ENCODE results near the gene FAM241A.

Gene FAM241A

DNA sequence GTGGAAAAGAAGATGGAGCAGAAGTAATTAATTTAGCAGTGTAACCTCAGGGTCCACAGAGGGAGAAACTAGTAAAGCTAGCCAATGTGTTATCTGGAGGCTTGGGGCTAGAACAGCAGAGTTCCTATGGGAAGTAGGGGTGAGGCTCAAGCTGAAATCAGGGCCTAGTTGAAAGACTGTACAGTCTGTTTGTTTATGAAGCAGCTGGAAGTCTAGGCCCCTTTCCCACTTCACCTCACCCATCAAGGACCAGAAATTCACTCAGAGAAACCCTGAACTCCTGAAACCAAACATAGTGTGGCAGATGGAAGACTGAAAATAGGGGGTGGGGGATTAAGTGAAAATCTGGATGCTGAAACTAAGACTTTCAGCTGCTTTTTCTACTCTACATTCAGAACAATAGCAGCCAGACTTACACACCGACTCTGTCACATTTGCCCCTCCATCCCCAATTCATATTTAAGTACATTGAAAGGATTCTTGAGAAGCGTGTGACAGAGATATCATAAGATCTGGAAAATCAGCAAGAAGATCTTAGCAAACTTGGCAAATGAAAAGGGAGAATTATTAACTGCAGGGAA, 32.6 kb upstream of the FAM241A start:
- H3K27ac ChIP-seq (ENCODE audit: low read depth, low read length), result no peak overlapping the region
- H3K4me1 ChIP-seq (ENCODE audit: control insufficient read depth in 5 of 5, insufficient read depth in 5 of 5, low read length in 5 of 5), result peaks cover 0 to 40% (median 11%) of the 10 kb centered on the region in 5 donors
- H3K27me3 ChIP-seq (ENCODE audit: control insufficient read depth in 5 of 5, insufficient read depth in 4 of 5, low read length in 5 of 5), result no peaks in the 10 kb centered on the region
- H3K9ac ChIP-seq (ENCODE audit: low read length in 5 of 5), result no peak overlapping the region
- no peaks in the 10 kb centered on the region for H3K9me3 ChIP-seq (ENCODE audit: control insufficient read depth in 5 of 5, low read length in 5 of 5)
- no peaks in the 10 kb centered on the region for H3K36me3 ChIP-seq (ENCODE audit: control insufficient read depth in 5 of 5, insufficient read depth in 5 of 5, low read length in 5 of 5)
- no peak overlapping the region for H3K4me3 ChIP-seq (ENCODE audit: low read depth in 1 of 5, low read length in 5 of 5)

DNA sequence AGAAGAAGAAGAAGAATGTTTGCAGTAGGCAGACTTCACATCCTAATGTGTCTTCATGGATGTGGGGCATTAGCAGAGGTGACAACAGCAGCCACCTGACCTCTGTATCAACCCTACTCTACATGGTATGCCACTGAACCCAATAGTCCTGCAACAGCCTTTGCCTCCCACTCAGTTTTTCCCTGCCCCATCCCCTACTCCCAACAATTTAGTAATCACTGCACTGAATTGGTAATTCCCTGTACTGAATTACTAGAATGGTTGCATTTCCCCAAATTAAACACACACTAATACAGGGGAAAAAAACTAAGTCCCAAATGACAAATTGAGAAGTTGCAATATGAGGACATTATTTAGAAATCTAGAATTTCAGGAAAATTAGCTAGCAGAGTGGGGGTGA, 31.4 kb upstream of the FAM241A start:
- Histone ChIP-seq H3K27me3 (ENCODE audit: control insufficient read depth in 5 of 5, insufficient read depth in 4 of 5, low read length in 5 of 5) (no peaks in the 10 kb centered on the region), H3K4me3 (ENCODE audit: low read depth in 1 of 5, low read length in 5 of 5) (no peak overlapping the region), H3K4me1 (ENCODE audit: control insufficient read depth in 5 of 5, insufficient read depth in 5 of 5, low read length in 5 of 5) (peaks cover 0 to 38% (median 11%) of the 10 kb centered on the region in 5 donors), H3K9ac (ENCODE audit: low read length in 5 of 5) (no peak overlapping the region), H3K36me3 (ENCODE audit: control insufficient read depth in 5 of 5, insufficient read depth in 5 of 5, low read length in 5 of 5) (no peaks in the 10 kb centered on the region), H3K27ac (ENCODE audit: low read depth, low read length) (no peak overlapping the region), H3K9me3 (ENCODE audit: control insufficient read depth in 5 of 5, low read length in 5 of 5) (no peaks in the 10 kb centered on the region)

DNA sequence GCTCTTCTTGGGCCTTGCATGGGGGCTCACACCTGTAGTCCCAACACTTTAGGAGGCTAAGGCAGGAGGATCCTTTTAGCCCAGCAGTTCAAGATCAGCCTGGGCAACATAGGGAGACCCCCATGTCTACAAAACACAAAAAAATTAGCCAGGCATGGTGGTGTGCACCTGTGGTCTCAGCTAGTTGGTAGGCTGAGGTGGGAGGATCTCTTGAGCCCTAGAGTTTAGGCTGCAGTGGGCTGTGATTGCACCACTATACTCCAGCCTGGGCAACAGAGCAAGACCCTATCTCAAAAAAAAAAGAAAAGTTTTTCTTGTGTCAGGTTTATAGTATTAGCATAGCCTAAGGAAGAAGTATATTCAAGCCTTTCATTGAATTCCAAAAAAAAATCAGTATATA, 30.8 kb upstream of the FAM241A start:
- Histone ChIP-seq H3K27ac (ENCODE audit: low read depth, low read length) (no peak overlapping the region), H3K4me3 (ENCODE audit: low read depth in 1 of 5, low read length in 5 of 5) (no peak overlapping the region), H3K27me3 (ENCODE audit: control insufficient read depth in 5 of 5, insufficient read depth in 4 of 5, low read length in 5 of 5) (no peaks in the 10 kb centered on the region), H3K9ac (ENCODE audit: low read length in 5 of 5) (no peak overlapping the region), H3K9me3 (ENCODE audit: control insufficient read depth in 5 of 5, low read length in 5 of 5) (no peaks in the 10 kb centered on the region), H3K4me1 (ENCODE audit: control insufficient read depth in 5 of 5, insufficient read depth in 5 of 5, low read length in 5 of 5) (peaks cover 0 to 35% (median 11%) of the 10 kb centered on the region in 5 donors), H3K36me3 (ENCODE audit: control insufficient read depth in 5 of 5, insufficient read depth in 5 of 5, low read length in 5 of 5) (no peaks in the 10 kb centered on the region)

DNA sequence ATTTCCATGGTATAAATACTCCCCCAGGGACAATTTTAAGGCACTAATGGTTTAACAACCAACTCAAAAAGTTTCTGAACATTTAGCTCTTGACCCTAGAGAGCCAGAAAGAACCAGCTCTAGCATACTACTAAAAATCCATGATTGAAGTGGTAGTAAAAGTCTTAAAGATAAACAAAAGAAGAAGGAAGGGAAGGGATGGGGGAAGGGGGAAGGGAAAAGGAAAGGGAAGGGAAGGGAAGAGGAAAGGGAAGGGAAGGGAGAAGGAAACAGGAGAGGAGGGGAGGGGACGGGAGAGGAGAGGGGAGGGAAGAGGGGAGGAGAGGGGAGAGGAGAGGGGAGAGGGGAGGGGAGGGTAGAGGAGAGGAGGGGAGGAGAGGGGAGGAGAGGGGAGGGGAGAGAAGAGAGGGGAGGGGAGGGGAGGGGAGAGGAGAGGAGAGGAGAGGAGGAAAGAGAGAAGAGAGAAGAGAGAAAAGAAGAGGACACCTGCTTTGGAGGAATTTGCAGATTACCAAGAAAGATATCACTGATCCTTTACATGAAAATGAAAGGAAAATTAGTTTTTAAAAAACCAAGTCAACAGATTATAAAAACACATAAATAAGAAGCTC, 26.4 kb upstream of the FAM241A start:
- Histone ChIP-seq H3K36me3 (ENCODE audit: control insufficient read depth in 5 of 5, insufficient read depth in 5 of 5, low read length in 5 of 5) (no peaks in the 10 kb centered on the region), H3K9me3 (ENCODE audit: control insufficient read depth in 5 of 5, low read length in 5 of 5) (no peaks in the 10 kb centered on the region), H3K4me3 (ENCODE audit: low read depth in 1 of 5, low read length in 5 of 5) (no peak overlapping the region), H3K27me3 (ENCODE audit: control insufficient read depth in 5 of 5, insufficient read depth in 4 of 5, low read length in 5 of 5) (no peaks in the 10 kb centered on the region), H3K9ac (ENCODE audit: low read length in 5 of 5) (no peak overlapping the region), H3K27ac (ENCODE audit: low read depth, low read length) (no peak overlapping the region), H3K4me1 (ENCODE audit: control insufficient read depth in 5 of 5, insufficient read depth in 5 of 5, low read length in 5 of 5) (peaks cover 0 to 11% (median under 1%) of the 10 kb centered on the region in 5 donors)

DNA sequence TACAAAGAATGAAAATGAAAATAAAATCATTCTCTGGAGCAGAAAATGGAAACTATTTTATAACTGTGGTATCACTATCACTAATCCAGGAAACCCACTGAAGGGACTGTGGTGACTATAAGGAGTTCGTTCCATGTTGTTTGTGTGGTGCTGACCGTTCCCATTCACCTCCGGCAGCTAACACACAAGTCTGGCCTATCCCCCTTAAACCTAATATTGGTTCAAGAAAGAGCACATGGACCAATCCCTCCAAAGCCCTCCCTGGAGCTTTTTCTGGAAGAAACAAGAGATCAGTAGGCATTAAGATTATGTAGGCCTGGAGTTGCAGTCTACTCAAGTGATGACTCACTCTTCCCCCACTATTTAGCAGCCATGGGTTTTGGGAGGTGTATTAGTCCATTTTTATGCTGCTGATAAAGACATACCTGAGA, 25.9 kb upstream of the FAM241A start:
- Histone ChIP-seq H3K4me3 (ENCODE audit: low read depth in 1 of 5, low read length in 5 of 5) (no peak overlapping the region), H3K4me1 (ENCODE audit: control insufficient read depth in 5 of 5, insufficient read depth in 5 of 5, low read length in 5 of 5) (peaks cover 0 to 6% (median 0%) of the 10 kb centered on the region in 5 donors), H3K36me3 (ENCODE audit: control insufficient read depth in 5 of 5, insufficient read depth in 5 of 5, low read length in 5 of 5) (no peaks in the 10 kb centered on the region), H3K9ac (ENCODE audit: low read length in 5 of 5) (no peak overlapping the region), H3K27ac (ENCODE audit: low read depth, low read length) (no peak overlapping the region), H3K9me3 (ENCODE audit: control insufficient read depth in 5 of 5, low read length in 5 of 5) (no peaks in the 10 kb centered on the region), H3K27me3 (ENCODE audit: control insufficient read depth in 5 of 5, insufficient read depth in 4 of 5, low read length in 5 of 5) (no peaks in the 10 kb centered on the region)

DNA sequence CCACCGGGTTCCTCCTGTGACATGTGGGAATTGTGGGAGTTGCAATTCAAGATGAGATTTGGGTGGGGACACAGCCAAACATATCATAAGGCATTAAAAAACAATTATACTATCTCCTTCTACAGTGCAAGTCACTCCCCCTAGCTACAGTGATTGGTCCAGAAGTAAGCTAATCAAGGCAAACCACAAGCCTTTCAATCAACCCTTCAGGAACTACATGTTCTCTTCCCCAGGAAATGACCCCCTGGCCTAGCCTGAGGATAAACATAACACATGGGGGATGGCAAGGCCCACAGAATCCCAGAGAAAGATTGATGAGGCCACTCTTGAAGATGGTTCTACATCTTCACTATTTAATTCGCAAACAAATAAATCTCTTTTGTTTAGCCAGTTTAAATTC, 25.2 kb upstream of the FAM241A start:
- no peaks in the 10 kb centered on the region for H3K9me3 ChIP-seq (ENCODE audit: control insufficient read depth in 5 of 5, low read length in 5 of 5)
- no peak overlapping the region for H3K9ac ChIP-seq (ENCODE audit: low read length in 5 of 5)
- no peaks in the 10 kb centered on the region for H3K36me3 ChIP-seq (ENCODE audit: control insufficient read depth in 5 of 5, insufficient read depth in 5 of 5, low read length in 5 of 5)
- no peak overlapping the region for H3K4me3 ChIP-seq (ENCODE audit: low read depth in 1 of 5, low read length in 5 of 5)
- no peaks in the 10 kb centered on the region for H3K27me3 ChIP-seq (ENCODE audit: control insufficient read depth in 5 of 5, insufficient read depth in 4 of 5, low read length in 5 of 5)
- H3K4me1 ChIP-seq (ENCODE audit: control insufficient read depth in 5 of 5, insufficient read depth in 5 of 5, low read length in 5 of 5), result peaks cover 0 to 5% (median 0%) of the 10 kb centered on the region in 5 donors
- no peak overlapping the region for H3K27ac ChIP-seq (ENCODE audit: low read depth, low read length)

DNA sequence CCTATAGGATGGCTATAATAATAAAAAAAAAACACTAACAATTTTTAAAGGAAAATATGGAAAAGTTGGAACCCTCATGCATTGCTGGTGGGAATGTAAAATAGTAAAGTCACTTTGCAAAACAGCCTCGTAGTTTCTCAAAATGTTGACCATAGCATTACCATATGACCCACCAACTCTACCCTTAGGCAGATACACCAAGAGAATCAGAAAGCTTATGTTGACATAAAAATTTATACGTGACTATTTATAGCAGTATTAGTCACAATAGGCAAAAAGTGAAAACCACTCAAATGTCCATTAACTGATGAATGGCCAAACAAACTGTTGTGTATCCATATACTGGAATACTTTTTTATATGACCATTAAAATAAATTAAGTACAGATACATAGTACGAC, 19.8 kb upstream of the FAM241A start:
- Histone ChIP-seq H3K4me3 (ENCODE audit: low read depth in 1 of 5, low read length in 5 of 5) (no peak overlapping the region), H3K36me3 (ENCODE audit: control insufficient read depth in 5 of 5, insufficient read depth in 5 of 5, low read length in 5 of 5) (no peaks in the 10 kb centered on the region), H3K4me1 (ENCODE audit: control insufficient read depth in 5 of 5, insufficient read depth in 5 of 5, low read length in 5 of 5) (peaks cover 0 to 12% (median 0%) of the 10 kb centered on the region in 5 donors), H3K27me3 (ENCODE audit: control insufficient read depth in 5 of 5, insufficient read depth in 4 of 5, low read length in 5 of 5) (no peaks in the 10 kb centered on the region), H3K9me3 (ENCODE audit: control insufficient read depth in 5 of 5, low read length in 5 of 5) (no peaks in the 10 kb centered on the region), H3K9ac (ENCODE audit: low read length in 5 of 5) (no peak overlapping the region), H3K27ac (ENCODE audit: low read depth, low read length) (no peak overlapping the region)

DNA sequence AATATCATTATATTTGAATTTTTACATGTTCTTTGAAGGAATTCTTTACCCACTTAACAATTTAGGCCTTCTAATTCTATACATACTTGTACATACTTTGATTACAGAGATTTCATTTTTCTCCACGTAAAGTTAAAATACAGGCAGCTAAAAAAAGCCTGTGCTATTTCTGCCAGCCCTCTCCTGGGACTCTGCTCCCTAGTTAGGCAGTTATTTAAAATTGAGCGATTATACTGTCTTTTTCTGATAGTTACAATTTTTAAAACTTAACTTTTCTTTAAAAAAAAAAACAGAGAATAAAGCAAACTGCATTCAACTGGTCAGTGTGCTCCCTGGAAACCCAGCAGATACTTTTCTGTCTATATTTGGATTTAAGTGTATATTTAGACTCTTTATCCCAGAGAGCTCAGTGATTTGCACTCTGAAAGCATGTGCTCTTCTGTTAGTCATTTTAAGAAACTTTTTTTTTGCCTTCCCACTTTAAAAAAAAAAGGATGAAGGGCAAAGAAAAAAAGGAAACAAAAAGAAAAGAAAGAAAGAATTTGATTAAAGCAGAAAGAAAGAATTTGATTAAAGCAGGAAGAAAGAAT, 18.1 kb upstream of the FAM241A start:
- Histone ChIP-seq H3K9me3 (ENCODE audit: control insufficient read depth in 5 of 5, low read length in 5 of 5) (no peaks in the 10 kb centered on the region), H3K27me3 (ENCODE audit: control insufficient read depth in 5 of 5, insufficient read depth in 4 of 5, low read length in 5 of 5) (no peaks in the 10 kb centered on the region), H3K36me3 (ENCODE audit: control insufficient read depth in 5 of 5, insufficient read depth in 5 of 5, low read length in 5 of 5) (no peaks in the 10 kb centered on the region), H3K27ac (ENCODE audit: low read depth, low read length) (no peak overlapping the region), H3K9ac (ENCODE audit: low read length in 5 of 5) (peak overlapping the region in 1 of 5 donors; percentile 30), H3K4me1 (ENCODE audit: control insufficient read depth in 5 of 5, insufficient read depth in 5 of 5, low read length in 5 of 5) (peaks cover 0 to 12% (median 0%) of the 10 kb centered on the region in 5 donors), H3K4me3 (ENCODE audit: low read depth in 1 of 5, low read length in 5 of 5) (no peak overlapping the region)

DNA sequence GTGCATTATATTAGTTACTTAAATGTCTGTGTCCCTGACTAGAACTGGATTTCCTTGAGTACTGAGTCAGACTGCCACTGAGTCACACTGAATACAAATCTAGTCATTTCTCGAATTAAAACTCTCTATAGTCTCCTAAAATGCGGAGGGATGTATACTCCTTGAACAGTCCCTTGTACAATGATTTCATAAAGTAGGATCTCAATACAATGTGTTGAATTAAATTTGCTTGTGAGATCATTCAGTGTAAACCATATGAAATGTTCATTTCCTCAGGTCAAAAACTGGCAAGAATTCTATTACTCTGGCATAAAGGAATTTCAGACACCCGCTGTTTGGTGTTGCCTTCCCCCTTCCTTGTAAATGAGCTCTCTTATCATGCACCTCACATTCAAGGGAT, 17.5 kb upstream of the FAM241A start:
- no peak overlapping the region for H3K27ac ChIP-seq (ENCODE audit: low read depth, low read length)
- H3K4me3 ChIP-seq (ENCODE audit: low read depth in 1 of 5, low read length in 5 of 5), result no peak overlapping the region
- H3K4me1 ChIP-seq (ENCODE audit: control insufficient read depth in 5 of 5, insufficient read depth in 5 of 5, low read length in 5 of 5), result peaks cover 0 to 12% (median 0%) of the 10 kb centered on the region in 5 donors
- H3K36me3 ChIP-seq (ENCODE audit: control insufficient read depth in 5 of 5, insufficient read depth in 5 of 5, low read length in 5 of 5), result no peaks in the 10 kb centered on the region
- no peak overlapping the region for H3K9ac ChIP-seq (ENCODE audit: low read length in 5 of 5)
- no peaks in the 10 kb centered on the region for H3K27me3 ChIP-seq (ENCODE audit: control insufficient read depth in 5 of 5, insufficient read depth in 4 of 5, low read length in 5 of 5)
- no peaks in the 10 kb centered on the region for H3K9me3 ChIP-seq (ENCODE audit: control insufficient read depth in 5 of 5, low read length in 5 of 5)

DNA sequence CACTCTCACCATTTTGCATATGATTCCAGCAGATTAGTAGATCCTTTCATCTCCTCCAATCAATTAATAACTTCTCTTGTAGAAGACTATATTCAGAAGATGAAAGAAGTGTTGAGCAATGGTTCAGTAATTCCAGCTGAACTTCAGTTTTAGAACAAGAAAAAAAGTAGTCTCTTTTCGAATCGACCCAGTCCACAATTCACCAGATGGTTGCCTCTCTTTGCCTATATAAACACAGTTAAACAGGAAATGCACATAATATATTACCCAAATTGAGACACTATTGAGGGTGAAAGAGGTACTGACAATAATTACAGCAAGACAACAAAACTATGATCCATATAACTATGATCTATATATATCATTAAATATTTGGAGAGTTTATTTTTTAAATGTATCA, 16.8 kb upstream of the FAM241A start:
- Histone ChIP-seq H3K9me3 (ENCODE audit: control insufficient read depth in 5 of 5, low read length in 5 of 5) (no peaks in the 10 kb centered on the region), H3K36me3 (ENCODE audit: control insufficient read depth in 5 of 5, insufficient read depth in 5 of 5, low read length in 5 of 5) (no peaks in the 10 kb centered on the region), H3K4me3 (ENCODE audit: low read depth in 1 of 5, low read length in 5 of 5) (no peak overlapping the region), H3K27ac (ENCODE audit: low read depth, low read length) (no peak overlapping the region), H3K27me3 (ENCODE audit: control insufficient read depth in 5 of 5, insufficient read depth in 4 of 5, low read length in 5 of 5) (no peaks in the 10 kb centered on the region), H3K9ac (ENCODE audit: low read length in 5 of 5) (no peak overlapping the region), H3K4me1 (ENCODE audit: control insufficient read depth in 5 of 5, insufficient read depth in 5 of 5, low read length in 5 of 5) (peaks cover 0 to 12% (median 0%) of the 10 kb centered on the region in 5 donors)

All from subcutaneous abdominal adipose tissue (tissue), 5 donors.